Mucosa of descending colon (tissue), 3 donors: Measurements from ENCODE around the gene SLC4A1. TPM values are rescaled to one million over a fixed set of nuclear protein-coding genes. Genes with fewer than 3 reads are reported as not detected.

ENCODE experiments used
- ATAC-seq: fragments of 200-7000 bp; cut with Tn5 transposase; one replicate; pipeline ENCODE4 v1.9.1; 2020; ENCODE audit warnings: mild to moderate bottlenecking, moderate library complexity
- DNase-seq, 3 donors: peaks; one replicate each; pipeline ENCODE4 v3.0.0-alpha.2; 2020
- H3K36me3 ChIP-seq: fragments of 200-600 bp; one replicate; pipeline ENCODE4 v1.8.0; 2021; ENCODE audit warnings: low read depth, mild to moderate bottlenecking
- H3K4me1 ChIP-seq: fragments of 200-600 bp; one replicate; pipeline ENCODE4 v1.8.0; 2021; ENCODE audit warnings: low read depth, mild to moderate bottlenecking
- H3K4me3 ChIP-seq: fragments of 200-600 bp; one replicate; pipeline ENCODE4 v1.8.0; 2021; ENCODE audit warnings: mild to moderate bottlenecking
- H3K9me3 ChIP-seq: fragments of 200-600 bp; one replicate; pipeline ENCODE4 v1.8.0; 2021; ENCODE audit warnings: mild to moderate bottlenecking
- CTCF ChIP-seq: fragments of 200-600 bp; IDR thresholded peaks from one replicate; pipeline ENCODE4 v1.8.0; 2022; ENCODE audit warnings: antibody characterized with exemption, mild to moderate bottlenecking
- intact Hi-C, 2 donors: fragments of 100-400 bp; cut with DNase I in 1 of 2; cut with micrococcal nuclease in 1 of 2; formaldehyde crosslinking; loops; one replicate each; pipeline versions ENCODE4 v1.11.0 to v1.11.1; 2022; cut with DNase I, micrococcal nuclease
- total RNA-seq, 3 donors: library from RNA; stranded (reverse); fragmentation: NEBNext Ultra II Directional in 2 of 3; extraction: Animal tissue kit (Norgen Biotek cat#: 25700) in 2 of 3; gene quantifications; one replicate each; pipeline versions ENCODE4 v1.2.1 to v1.2.4, GENCODE V29; 2021 to 2023
- donor health status: DM: no; HTN: no; CAD: no; lungs with moderate emphysema.
- donor health status: DM: no; HTN: no; CAD: no.
- donor health status: DM: no; HTN: yes; CAD: no.

Gene SLC4A1
- total RNA-seq, 3 donors from 2014 or later = not detected

GRCh38 chr17:44260296-44260695 lies 7.6 kb downstream of the SLC4A1 start:
- ATAC-seq (no peak), DNase-seq (no peak)
- H3K4me1 ChIP-seq = no peaks in the 10 kb centered on the region
- no peak for TF ChIP-seq CTCF
- H3K4me3 ChIP-seq = no peak overlapping the region
- no peaks in the 10 kb centered on the region for H3K36me3 ChIP-seq
- no peaks in the 10 kb centered on the region for H3K9me3 ChIP-seq
- intact Hi-C loops = no loop called here

DNA sequence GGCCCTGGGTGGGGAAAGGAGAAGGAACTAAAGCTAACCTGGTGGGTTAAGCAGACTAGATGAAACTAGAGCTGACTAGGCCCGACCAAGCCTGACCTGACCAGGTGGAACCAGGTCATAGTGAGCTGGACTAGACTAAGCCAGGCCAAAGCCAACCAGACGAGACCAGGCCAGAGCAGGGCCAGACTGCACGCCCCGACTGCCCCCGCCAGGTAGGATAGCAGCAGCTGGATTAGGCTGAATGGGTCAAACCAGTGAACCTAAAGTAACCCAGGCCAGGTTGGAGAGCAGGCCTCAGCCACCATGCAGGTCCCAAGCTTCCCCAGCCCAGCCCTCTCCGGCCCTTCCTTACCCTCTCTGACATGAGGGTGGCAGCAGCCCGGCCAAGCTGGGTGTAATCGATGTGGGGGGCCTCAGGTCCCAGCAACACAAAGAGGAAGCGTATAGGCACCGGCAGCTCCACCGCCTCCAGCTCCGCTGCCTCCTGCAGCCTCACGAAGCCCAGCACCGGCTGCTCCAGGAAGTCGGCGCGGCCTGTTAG lies 9.1 kb downstream of the SLC4A1 start:
- ATAC-seq (no peak), DNase-seq (no peak)
- no peaks in the 10 kb centered on the region for H3K9me3 ChIP-seq
- no peak overlapping the region for H3K4me3 ChIP-seq
- intact Hi-C loops = no loop called here
- H3K36me3 ChIP-seq = no peaks in the 10 kb centered on the region
- H3K4me1 ChIP-seq = no peaks in the 10 kb centered on the region
- no peak for TF ChIP-seq CTCF

- DNase-seq = no peak
- Histone ChIP-seq H3K9me3 (no peaks in the 10 kb centered on the region), H3K4me3 (no peak overlapping the region), H3K4me1 (no peaks in the 10 kb centered on the region), H3K36me3 (no peaks in the 10 kb centered on the region)
- intact Hi-C loops = no loop called here
- TF ChIP-seq CTCF = no peak
- no peak for ATAC-seq
These were observed 9.8 kb downstream of the SLC4A1 start for GRCh38 chr17:44257815-44258760.

GRCh38 chr17:44256671-44257070 lies 11.3 kb downstream of the SLC4A1 start:
- Histone ChIP-seq H3K9me3 (no peaks in the 10 kb centered on the region), H3K4me1 (no peaks in the 10 kb centered on the region), H3K36me3 (no peaks in the 10 kb centered on the region), H3K4me3 (no peak overlapping the region)
- no peak for TF ChIP-seq CTCF
- DNase-seq (no peak), ATAC-seq (no peak)
- intact Hi-C loops = no loop called here

DNA sequence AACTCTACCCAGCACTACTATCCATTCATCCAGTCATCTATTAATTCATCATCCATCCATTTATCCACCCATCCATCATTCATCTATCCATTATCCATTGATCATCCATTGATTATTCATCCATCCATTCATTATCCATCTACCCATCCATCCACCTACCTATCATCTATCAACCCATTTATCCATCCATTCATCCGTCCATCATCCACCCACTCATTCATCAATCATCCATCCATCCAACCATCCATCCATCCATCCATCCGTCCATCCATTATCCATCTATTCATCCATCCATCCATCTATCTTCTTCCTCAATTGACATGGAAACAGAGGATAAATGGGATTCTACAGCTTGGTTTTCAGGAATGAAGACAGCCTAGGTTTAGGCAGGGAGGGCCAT lies 12.0 kb downstream of the SLC4A1 start:
- no peaks in the 10 kb centered on the region for H3K36me3 ChIP-seq
- no peak overlapping the region for H3K4me3 ChIP-seq
- ATAC-seq (no peak), DNase-seq (no peak)
- H3K4me1 ChIP-seq = no peaks in the 10 kb centered on the region
- intact Hi-C loops = no loop called here
- no peaks in the 10 kb centered on the region for H3K9me3 ChIP-seq
- no peak for TF ChIP-seq CTCF
